Neural cell (in vitro differentiated cells): ENCODE results near the gene GSTA1. TPM values are rescaled to one million over a fixed set of nuclear protein-coding genes. Genes with fewer than 3 reads are reported as not detected.
"Not testable (repeated sequence)": the region's sequence is repeated elsewhere in the genome, so short reads cannot be mapped to it uniquely, and the experiment has no call there.

Experiments used
- H2AFZ ChIP-seq: fragments of 200-600, 300-800 bp; sonication (generic), shearing (Covaris generic); 2 replicates; pipeline ENCODE4 v1.6.0; 2014; ENCODE audit warnings: low read depth, mild to moderate bottlenecking, antibody characterized with exemption, low read length, moderate library complexity
- H3F3A ChIP-seq: fragments of 200-600 bp; shearing (Covaris generic); 2 replicates; pipeline ENCODE4 v1.6.1; 2016; ENCODE audit warnings: mild to moderate bottlenecking, moderate library complexity, mixed read lengths, antibody characterized with exemption, low read length; ENCODE audit not compliant: insufficient read depth, poor library complexity, severe bottlenecking
- H3K27ac ChIP-seq: fragments of 200-600, 300-800 bp; sonication (generic), shearing (Covaris generic); 2 replicates; pipeline ENCODE4 v1.5.1; 2014; ENCODE audit warnings: mild to moderate bottlenecking, low read length, moderate library complexity
- H3K27me3 ChIP-seq: fragments of 300-800, 200-600 bp; sonication (generic), shearing (Covaris generic); 2 replicates; pipeline ENCODE4 v1.6.0; 2014; ENCODE audit warnings: mild to moderate bottlenecking, low read depth, low read length, moderate library complexity; ENCODE audit not compliant: insufficient read depth
- H3K36me3 ChIP-seq: fragments of 300-800, 200-600 bp; sonication (generic), shearing (Covaris generic); 2 replicates; pipeline ENCODE4 v1.5.1; 2014; ENCODE audit warnings: mild to moderate bottlenecking, antibody characterized with exemption, low read length, moderate library complexity; ENCODE audit not compliant: insufficient read depth
- H3K4me2 ChIP-seq: fragments of 300-800, 200-600 bp; sonication (generic), shearing (Covaris generic); 2 replicates; pipeline ENCODE4 v1.6.0; 2014; ENCODE audit warnings: mild to moderate bottlenecking, low read length
- H3K4me3 ChIP-seq: fragments of 300-800, 200-600 bp; sonication (generic), shearing (Covaris generic); 2 replicates; pipeline ENCODE4 v1.5.1; 2014; ENCODE audit warnings: mild to moderate bottlenecking, low read length, moderate library complexity
- H3K79me2 ChIP-seq: fragments of 200-600 bp; shearing (Covaris generic); replicated peaks from 2 replicates; pipeline ENCODE4 v1.6.0; 2014; ENCODE audit warnings: mild to moderate bottlenecking, low read length, moderate library complexity; ENCODE audit not compliant: insufficient read depth
- H3K9ac ChIP-seq: fragments of 300-800, 200-600 bp; sonication (generic), shearing (Covaris generic); 2 replicates; pipeline ENCODE4 v1.6.1; 2016; ENCODE audit warnings: mild to moderate bottlenecking, low read length, mixed read lengths
- H3K9me2 ChIP-seq: fragments of 200-600 bp; shearing (Covaris generic); 2 replicates; pipeline ENCODE4 v1.6.1; 2016; ENCODE audit warnings: mild to moderate bottlenecking, low read length, mixed read lengths; ENCODE audit not compliant: insufficient read depth
- H3K9me3 ChIP-seq: fragments of 200-600, 300-800 bp; sonication (generic), shearing (Covaris generic); 2 replicates; pipeline ENCODE4 v1.6.1; 2016; ENCODE audit warnings: mild to moderate bottlenecking, mixed run types, low read length, moderate library complexity, mixed read lengths
- H4K20me1 ChIP-seq: fragments of 200-600 bp; shearing (Covaris generic); 2 replicates; pipeline ENCODE4 v1.6.1; 2016; ENCODE audit warnings: mild to moderate bottlenecking, mixed run types; ENCODE audit not compliant: insufficient read depth
- EP300 ChIP-seq: fragments of 450-650 bp; conservative IDR thresholded peaks from 2 replicates; pipeline ENCODE4 v1.6.1; 2014; ENCODE audit warnings: antibody characterized with exemption, mild to moderate bottlenecking, moderate library complexity; ENCODE audit not compliant: poor library complexity, severe bottlenecking
- EZH2 ChIP-seq: fragments of 200-600, 300-800 bp; shearing (Covaris generic), sonication (generic); IDR thresholded peaks from 2 replicates; pipeline ENCODE4 v1.6.1; 2014; ENCODE audit warnings: antibody characterized with exemption, low read length, borderline replicate concordance, mild to moderate bottlenecking; ENCODE audit not compliant: insufficient read depth, poor library complexity, severe bottlenecking
- MXI1 ChIP-seq: fragments of 450-650 bp; conservative IDR thresholded peaks from 2 replicates; pipeline ENCODE4 v1.6.1; 2014; ENCODE audit warnings: antibody characterized with exemption, mild to moderate bottlenecking; ENCODE audit not compliant: poor library complexity, severe bottlenecking
- POLR2AphosphoS5 ChIP-seq: IDR thresholded peaks from 2 replicates; pipeline ENCODE4 v1.6.1; 2012
- RAD21 ChIP-seq: fragments of 450-650 bp; conservative IDR thresholded peaks from 2 replicates; pipeline ENCODE4 v1.6.1; 2014; ENCODE audit warnings: antibody characterized with exemption, mild to moderate bottlenecking, moderate library complexity
- SMC3 ChIP-seq: fragments of 450-650 bp; conservative IDR thresholded peaks from 2 replicates; pipeline ENCODE4 v1.6.1; 2014; ENCODE audit warnings: antibody characterized with exemption, mild to moderate bottlenecking, moderate library complexity; ENCODE audit not compliant: poor library complexity
- TAF1 ChIP-seq: IDR thresholded peaks from 2 replicates; pipeline ENCODE4 v1.6.1; 2012; ENCODE audit warnings: low read depth
- polyA plus RNA-seq: library from polyadenylated mRNA; depleted of rRNA; stranded (reverse); fragments of >200 nt; gene quantifications from 2 replicates; pipeline ENCODE4 v1.2.3, GENCODE V29; 2014
- TF ChIP-seq, protein P1 (sequence below): fragments of 450-650 bp; IDR thresholded peaks from 2 replicates; pipeline ENCODE4 v1.5.1; 2014; ENCODE audit warnings: antibody characterized with exemption, mild to moderate bottlenecking, moderate library complexity; ENCODE audit not compliant: poor library complexity, severe bottlenecking
- TF ChIP-seq, protein P2 (sequence below): IDR thresholded peaks from 2 replicates; pipeline ENCODE4 v1.6.1; 2012; ENCODE audit warnings: borderline replicate concordance

Gene GSTA1
- polyA plus RNA-seq, 1 donor from 2014 or later = not detected

GRCh38 chr6:52790861-52791260 lies 12.8 kb downstream of the GSTA1 start:
- Histone ChIP-seq H4K20me1 (no peaks in the 10 kb centered on the region), H3K4me2 (no peak overlapping the region), H3K36me3 (no peaks in the 10 kb centered on the region), H3K9ac (no peak overlapping the region), H3F3A (no peaks in the 10 kb centered on the region), H3K79me2 (no peaks in the 10 kb centered on the region), H3K27me3 (no peaks in the 10 kb centered on the region), H3K9me3 (no peaks in the 10 kb centered on the region), H3K4me3 (no peak overlapping the region), H2AFZ (no peak overlapping the region), H3K27ac (no peak overlapping the region), H3K9me2 (no peaks in the 10 kb centered on the region)
- TF ChIP-seq MXI1 (no peak), SMC3 (no peak), POLR2AphosphoS5 (no peak), TAF1 (no peak), EZH2 (no peak), RAD21 (no peak), EP300 (no peak)
- TF ChIP-seq, protein P1, sequence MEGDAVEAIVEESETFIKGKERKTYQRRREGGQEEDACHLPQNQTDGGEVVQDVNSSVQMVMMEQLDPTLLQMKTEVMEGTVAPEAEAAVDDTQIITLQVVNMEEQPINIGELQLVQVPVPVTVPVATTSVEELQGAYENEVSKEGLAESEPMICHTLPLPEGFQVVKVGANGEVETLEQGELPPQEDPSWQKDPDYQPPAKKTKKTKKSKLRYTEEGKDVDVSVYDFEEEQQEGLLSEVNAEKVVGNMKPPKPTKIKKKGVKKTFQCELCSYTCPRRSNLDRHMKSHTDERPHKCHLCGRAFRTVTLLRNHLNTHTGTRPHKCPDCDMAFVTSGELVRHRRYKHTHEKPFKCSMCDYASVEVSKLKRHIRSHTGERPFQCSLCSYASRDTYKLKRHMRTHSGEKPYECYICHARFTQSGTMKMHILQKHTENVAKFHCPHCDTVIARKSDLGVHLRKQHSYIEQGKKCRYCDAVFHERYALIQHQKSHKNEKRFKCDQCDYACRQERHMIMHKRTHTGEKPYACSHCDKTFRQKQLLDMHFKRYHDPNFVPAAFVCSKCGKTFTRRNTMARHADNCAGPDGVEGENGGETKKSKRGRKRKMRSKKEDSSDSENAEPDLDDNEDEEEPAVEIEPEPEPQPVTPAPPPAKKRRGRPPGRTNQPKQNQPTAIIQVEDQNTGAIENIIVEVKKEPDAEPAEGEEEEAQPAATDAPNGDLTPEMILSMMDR = no peak
- TF ChIP-seq, protein P2, sequence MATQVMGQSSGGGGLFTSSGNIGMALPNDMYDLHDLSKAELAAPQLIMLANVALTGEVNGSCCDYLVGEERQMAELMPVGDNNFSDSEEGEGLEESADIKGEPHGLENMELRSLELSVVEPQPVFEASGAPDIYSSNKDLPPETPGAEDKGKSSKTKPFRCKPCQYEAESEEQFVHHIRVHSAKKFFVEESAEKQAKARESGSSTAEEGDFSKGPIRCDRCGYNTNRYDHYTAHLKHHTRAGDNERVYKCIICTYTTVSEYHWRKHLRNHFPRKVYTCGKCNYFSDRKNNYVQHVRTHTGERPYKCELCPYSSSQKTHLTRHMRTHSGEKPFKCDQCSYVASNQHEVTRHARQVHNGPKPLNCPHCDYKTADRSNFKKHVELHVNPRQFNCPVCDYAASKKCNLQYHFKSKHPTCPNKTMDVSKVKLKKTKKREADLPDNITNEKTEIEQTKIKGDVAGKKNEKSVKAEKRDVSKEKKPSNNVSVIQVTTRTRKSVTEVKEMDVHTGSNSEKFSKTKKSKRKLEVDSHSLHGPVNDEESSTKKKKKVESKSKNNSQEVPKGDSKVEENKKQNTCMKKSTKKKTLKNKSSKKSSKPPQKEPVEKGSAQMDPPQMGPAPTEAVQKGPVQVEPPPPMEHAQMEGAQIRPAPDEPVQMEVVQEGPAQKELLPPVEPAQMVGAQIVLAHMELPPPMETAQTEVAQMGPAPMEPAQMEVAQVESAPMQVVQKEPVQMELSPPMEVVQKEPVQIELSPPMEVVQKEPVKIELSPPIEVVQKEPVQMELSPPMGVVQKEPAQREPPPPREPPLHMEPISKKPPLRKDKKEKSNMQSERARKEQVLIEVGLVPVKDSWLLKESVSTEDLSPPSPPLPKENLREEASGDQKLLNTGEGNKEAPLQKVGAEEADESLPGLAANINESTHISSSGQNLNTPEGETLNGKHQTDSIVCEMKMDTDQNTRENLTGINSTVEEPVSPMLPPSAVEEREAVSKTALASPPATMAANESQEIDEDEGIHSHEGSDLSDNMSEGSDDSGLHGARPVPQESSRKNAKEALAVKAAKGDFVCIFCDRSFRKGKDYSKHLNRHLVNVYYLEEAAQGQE = no peak

DNA sequence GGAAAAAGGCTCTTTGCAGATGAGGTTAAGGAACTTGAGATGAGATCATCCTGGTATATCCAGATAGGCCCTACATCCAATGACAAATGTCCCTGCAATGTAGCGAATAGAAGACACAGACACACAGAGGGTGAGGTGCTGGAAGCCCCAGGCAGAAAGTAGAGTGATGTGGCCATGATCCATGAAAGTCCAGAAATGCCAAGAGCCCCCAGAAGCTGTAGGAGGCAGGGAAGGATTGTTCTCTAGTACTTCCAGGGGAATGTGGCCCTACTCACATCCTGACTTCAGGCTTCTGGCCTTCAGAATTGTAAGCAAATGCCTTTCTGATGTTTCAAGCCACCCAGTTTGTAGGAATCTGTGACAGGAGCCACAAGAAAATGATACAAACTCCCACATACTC lies 14.0 kb downstream of the GSTA1 start:
- not testable (repeated sequence) for H3F3A ChIP-seq, H3K27me3 ChIP-seq, H4K20me1 ChIP-seq, H2AFZ ChIP-seq, H3K27ac ChIP-seq, H3K4me3 ChIP-seq, H3K9me3 ChIP-seq, H3K36me3 ChIP-seq, H3K79me2 ChIP-seq, H3K9ac ChIP-seq, H3K4me2 ChIP-seq, H3K9me2 ChIP-seq

DNA sequence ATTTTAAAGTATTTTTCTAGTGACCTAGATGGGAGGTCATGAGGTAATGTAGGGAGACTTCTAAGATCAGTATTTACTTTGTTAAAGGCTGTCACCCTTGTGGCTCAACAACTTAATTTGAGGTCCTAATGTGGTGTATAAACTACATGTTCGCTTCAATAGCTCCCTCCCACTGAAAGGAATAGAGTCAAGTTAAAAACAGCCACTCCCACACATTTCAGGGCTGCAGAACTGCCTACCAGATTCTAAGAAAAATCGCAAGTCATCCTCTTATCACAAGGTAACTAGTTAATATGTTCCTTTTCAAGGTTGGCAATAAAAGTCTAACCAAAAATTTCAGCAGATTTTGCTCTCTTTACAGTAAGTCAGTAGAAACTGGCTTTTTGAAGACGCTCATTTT lies 15.1 kb downstream of the GSTA1 start:
- TF ChIP-seq TAF1 (no peak), EZH2 (no peak), RAD21 (no peak), POLR2AphosphoS5 (no peak), EP300 (no peak), SMC3 (no peak), MXI1 (no peak)
- TF ChIP-seq, protein P2 = no peak
- TF ChIP-seq, protein P1 = no peak
- Histone ChIP-seq H3K79me2 (no peaks in the 10 kb centered on the region), H3K27ac (no peak overlapping the region), H3K36me3 (no peaks in the 10 kb centered on the region), H4K20me1 (no peaks in the 10 kb centered on the region), H3K9me3 (no peaks in the 10 kb centered on the region), H3K27me3 (no peaks in the 10 kb centered on the region), H3K9ac (no peak overlapping the region), H3K9me2 (no peaks in the 10 kb centered on the region), H3K4me2 (no peak overlapping the region), H3K4me3 (no peak overlapping the region), H2AFZ (no peak overlapping the region), H3F3A (no peaks in the 10 kb centered on the region)
